Right lobe of liver (tissue), 6 donors: ENCODE data around the gene PARD6B. TPM values are rescaled to one million over a fixed set of nuclear protein-coding genes. Genes with fewer than 3 reads are reported as not detected.
"Not testable (repeated sequence)": the region's sequence is repeated elsewhere in the genome, so short reads cannot be mapped to it uniquely, and the experiment has no call there.

Source experiments
- ATAC-seq, 4 donors: fragments of 200-7000 bp; cut with Tn5 transposase; one replicate each; pipeline ENCODE4 v1.9.1; 2020; ENCODE audit warnings: mild to moderate bottlenecking in 4 of 4, moderate library complexity in 4 of 4
- DNase-seq, 3 donors: peaks; one replicate each; pipeline ENCODE4 v3.0.0-alpha.2; 2020
- H3K27ac ChIP-seq, 3 donors: fragments of 200-600 bp; one replicate each; pipeline ENCODE4 v1.8.0; 2022
- H3K27me3 ChIP-seq, 2 donors: fragments of 200-600 bp; one replicate each; pipeline ENCODE4 v1.8.0; 2022
- H3K36me3 ChIP-seq, 4 donors: fragments of 200-600 bp; sonication (generic) in 1 of 4; one replicate each; pipeline versions ENCODE4 v1.5.1 to v1.8.0; 2017 to 2022; ENCODE audit warnings: control low read depth in 1 of 4
- H3K4me1 ChIP-seq, 4 donors: fragments of 200-600 bp; sonication (generic) in 1 of 4; one replicate each; pipeline versions ENCODE4 v1.5.1 to v1.8.0; 2017 to 2022; ENCODE audit warnings: control low read depth in 1 of 4
- H3K4me3 ChIP-seq, 3 donors: fragments of 200-600 bp; one replicate each; pipeline ENCODE4 v1.8.0; 2022
- H3K9me3 ChIP-seq, 4 donors: fragments of 200-600 bp; sonication (generic) in 1 of 4; one replicate each; pipeline versions ENCODE4 v1.5.1 to v1.8.0; 2017 to 2022; ENCODE audit warnings: control low read depth in 1 of 4
- CTCF ChIP-seq, 4 donors: fragments of 200-600 bp in 3 of 4; fragments of 450-650 bp in 1 of 4; IDR thresholded peaks; one replicate each; pipeline versions ENCODE4 v1.5.1 to v1.8.0; 2016 to 2022; ENCODE audit warnings: antibody characterized with exemption in 4 of 4, mild to moderate bottlenecking in 2 of 4
- POLR2A ChIP-seq: fragments of 450-650 bp; IDR thresholded peaks from one replicate; pipeline ENCODE4 v1.6.1; 2017; ENCODE audit warnings: antibody characterized with exemption, mild to moderate bottlenecking
- WGBS: methylation state at CpG from one replicate; pipeline ENCODE4 v1.1.6; 2018; ENCODE audit warnings: low coverage, low lambda C conversion rate; ENCODE audit not compliant: insufficient coverage; ENCODE audit errors: missing lambda C conversion rate; 5-methylcytosine and 5-hydroxymethylcytosine counted together
- intact Hi-C, 2 donors: fragments of 100-400 bp; cut with DNase I; formaldehyde crosslinking; loops; one replicate each; pipeline versions ENCODE4 v1.11.2 to v1.14.1; 2022
- total RNA-seq, 6 experiments: library from RNA; depleted of rRNA in 2 of 6; stranded (reverse); fragments of >200 nt in 2 of 6; fragmentation: NEBNext Ultra II Directional in 3 of 6; extraction: Animal tissue kit (Norgen Biotek cat#: 25700) in 3 of 6; gene quantifications; one replicate each; pipeline versions ENCODE4 v1.1.0 to v1.2.4, GENCODE V29; 2016 to 2023
- donor health status: DM: no; HTN: yes; CAD: no.
- donor health status: DM: no; HTN: no; CAD: no.
- donor health status: DM: no; HTN: no; CAD: no.
- donor health status: DM: no; HTN: yes; CAD: no.
- donor health status: DM: no; HTN: yes; CAD: no.

Gene PARD6B
- total RNA-seq, 6 experiments from 2014 or later: 6.6 to 11.1 (median 8.5) TPM

GRCh38 chr20:50695135-50695872 is 36.1 kb upstream of the PARD6B start:
- 80% methylated on average over 2 of the region's 9 CpGs for WGBS
- peaks cover 0 to 4% (median 0%) of the 10 kb centered on the region in 4 donors for H3K4me1 ChIP-seq
- DNase-seq (no peak), ATAC-seq (peak in 2 of 4 donors; percentile 14 to 43)
- intact Hi-C loops: no loop called here
- no peaks in the 10 kb centered on the region for H3K27me3 ChIP-seq
- no peak overlapping the region for H3K4me3 ChIP-seq
- no peaks in the 10 kb centered on the region for H3K36me3 ChIP-seq
- H3K9me3 ChIP-seq: no peaks in the 10 kb centered on the region
- H3K27ac ChIP-seq: no peak overlapping the region
- TF ChIP-seq POLR2A (no peak), CTCF (IDR thresholded peaks at IDR 0.05) (no peak)

- H3K9me3 ChIP-seq, DNase-seq, H3K4me1 ChIP-seq, H3K27me3 ChIP-seq, ATAC-seq, H3K27ac ChIP-seq, intact Hi-C loops, H3K4me3 ChIP-seq, H3K36me3 ChIP-seq: not testable (repeated sequence)
- WGBS: 85% methylated on average over 7 of the region's 7 CpGs
These were observed 33.1 kb upstream of the PARD6B start for GRCh38 chr20:50698255-50698654.

GRCh38 chr20:50699688-50700087 is 31.7 kb upstream of the PARD6B start:
- H3K36me3 ChIP-seq: no peaks in the 10 kb centered on the region
- H3K9me3 ChIP-seq: no peaks in the 10 kb centered on the region
- intact Hi-C loops: no loop called here
- no peak for DNase-seq
- WGBS: no CpG with 5 or more reads among the region's 5 CpGs
- H3K4me1 ChIP-seq: no peaks in the 10 kb centered on the region
- TF ChIP-seq POLR2A (no peak), CTCF (IDR thresholded peaks at IDR 0.05) (no peak)
- H3K4me3 ChIP-seq: no peak overlapping the region
- no peak for ATAC-seq
- H3K27me3 ChIP-seq: no peaks in the 10 kb centered on the region
- H3K27ac ChIP-seq: no peak overlapping the region

- intact Hi-C loops: no loop called here
- 72% methylated on average over 8 of the region's 11 CpGs for WGBS
- TF ChIP-seq POLR2A: no peak
- TF ChIP-seq CTCF (IDR thresholded peaks at IDR 0.05): no peak
- DNase-seq (no peak), ATAC-seq (no peak)
- Histone ChIP-seq H3K9me3 (no peaks in the 10 kb centered on the region), H3K36me3 (no peaks in the 10 kb centered on the region), H3K4me3 (no peak overlapping the region), H3K27me3 (no peaks in the 10 kb centered on the region), H3K27ac (no peak overlapping the region), H3K4me1 (no peaks in the 10 kb centered on the region)
These were observed 30.1 kb upstream of the PARD6B start for GRCh38 chr20:50701041-50701963.

- WGBS: 90% methylated on average over 2 of the region's 9 CpGs
- intact Hi-C loops, ATAC-seq: not testable (repeated sequence)
These were observed 27.5 kb upstream of the PARD6B start for GRCh38 chr20:50703651-50704438.

More at GRCh38 chr20:50703651-50704438, 27.5 kb upstream of the PARD6B start:
- not testable (repeated sequence) for H3K4me3 ChIP-seq, DNase-seq, H3K27ac ChIP-seq, H3K27me3 ChIP-seq, H3K36me3 ChIP-seq, H3K4me1 ChIP-seq, H3K9me3 ChIP-seq
